SKM-1 (cell line): ENCODE results near the gene GTPBP4.
"Not testable (repeated sequence)": the region's sequence is repeated elsewhere in the genome, so short reads cannot be mapped to it uniquely, and the experiment has no call there.

Experiments
- DNase-seq: peaks from one replicate; lab custom pipeline; 2025; ENCODE audit not compliant: unreplicated experiment; lab: John Stamatoyannopoulos, UW

The GTPBP4 gene

GRCh38 chr10:1056326-1057105 lies 68.3 kb downstream of the GTPBP4 start, which contains the start of gene WDR37:
Gene WDR37 (plus strand): TSS chr10:1056385. CDS start chr10:1072156, 15,771 bp downstream.
- no peak for DNase-seq

GRCh38 chr10:1057106-1057657 lies 68.9 kb downstream of the GTPBP4 start:
- peak; percentile 17 for DNase-seq

- no peak for DNase-seq
Measured at GRCh38 chr10:1058017-1058416, 69.8 kb downstream of the GTPBP4 start.

- no peak for DNase-seq
Measured at GRCh38 chr10:1059902-1060301, 71.7 kb downstream of the GTPBP4 start.

- no peak for DNase-seq
Measured at GRCh38 chr10:1061930-1062774, 73.9 kb downstream of the GTPBP4 start.

GRCh38 chr10:1063232-1063865 lies 75.1 kb downstream of the GTPBP4 start:
- DNase-seq: no peak

- no peak for DNase-seq
Measured at GRCh38 chr10:1064964-1065247, 76.7 kb downstream of the GTPBP4 start.

GRCh38 chr10:1066734-1067133 lies 78.5 kb downstream of the GTPBP4 start:
- not testable (repeated sequence) for DNase-seq

GRCh38 chr10:1068380-1069361 lies 80.4 kb downstream of the GTPBP4 start:
- no peak for DNase-seq
